A673 (cell line): ENCODE measurements around the gene FRMD3.

Experiments
- EZH2 ChIP-seq: fragments of 200-600 bp; sonication (generic); IDR thresholded peaks from 2 replicates; pipeline ENCODE4 v1.6.1; 2017; ENCODE audit warnings: borderline replicate concordance, low read depth, mild to moderate bottlenecking, mixed read lengths, antibody characterized with exemption, low read length; ENCODE audit not compliant: poor library complexity, severe bottlenecking
- TF ChIP-seq, protein P1 (sequence below): fragments of 300-800, 200-600 bp; sonication (generic); conservative IDR thresholded peaks from 2 replicates; pipeline ENCODE4 v1.5.1; 2017; ENCODE audit warnings: low read depth, mild to moderate bottlenecking, antibody characterized with exemption, low read length, moderate library complexity, mixed read lengths

DNA sequence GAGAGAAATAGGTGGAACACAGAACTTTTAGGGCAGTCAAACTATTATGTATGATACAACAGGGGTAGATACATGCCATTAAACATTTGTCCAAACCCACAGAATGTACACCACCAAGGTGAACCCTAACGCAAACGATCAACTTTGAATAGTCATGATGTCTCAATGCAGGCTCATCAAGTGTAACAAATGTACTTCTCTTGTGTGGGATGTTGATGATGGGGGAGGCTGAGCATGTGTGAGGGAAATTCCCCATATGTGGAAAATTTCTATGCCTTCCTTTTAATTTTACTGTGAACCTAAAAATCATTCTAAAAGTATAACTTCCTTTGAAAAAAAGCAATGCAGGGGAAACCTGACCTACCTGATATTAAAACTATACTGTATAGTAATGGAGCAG, 273.9 kb downstream of the FRMD3 start:
- TF ChIP-seq, protein P1, sequence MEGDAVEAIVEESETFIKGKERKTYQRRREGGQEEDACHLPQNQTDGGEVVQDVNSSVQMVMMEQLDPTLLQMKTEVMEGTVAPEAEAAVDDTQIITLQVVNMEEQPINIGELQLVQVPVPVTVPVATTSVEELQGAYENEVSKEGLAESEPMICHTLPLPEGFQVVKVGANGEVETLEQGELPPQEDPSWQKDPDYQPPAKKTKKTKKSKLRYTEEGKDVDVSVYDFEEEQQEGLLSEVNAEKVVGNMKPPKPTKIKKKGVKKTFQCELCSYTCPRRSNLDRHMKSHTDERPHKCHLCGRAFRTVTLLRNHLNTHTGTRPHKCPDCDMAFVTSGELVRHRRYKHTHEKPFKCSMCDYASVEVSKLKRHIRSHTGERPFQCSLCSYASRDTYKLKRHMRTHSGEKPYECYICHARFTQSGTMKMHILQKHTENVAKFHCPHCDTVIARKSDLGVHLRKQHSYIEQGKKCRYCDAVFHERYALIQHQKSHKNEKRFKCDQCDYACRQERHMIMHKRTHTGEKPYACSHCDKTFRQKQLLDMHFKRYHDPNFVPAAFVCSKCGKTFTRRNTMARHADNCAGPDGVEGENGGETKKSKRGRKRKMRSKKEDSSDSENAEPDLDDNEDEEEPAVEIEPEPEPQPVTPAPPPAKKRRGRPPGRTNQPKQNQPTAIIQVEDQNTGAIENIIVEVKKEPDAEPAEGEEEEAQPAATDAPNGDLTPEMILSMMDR, result no peak
- TF ChIP-seq EZH2, result no peak
